Ramos (cell line): ENCODE results near the gene NXPH3.

Source experiments
- in situ Hi-C: fragments of 300-500 bp; cut with MboI; formaldehyde crosslinking; loops from one replicate; pipeline ENCODE4 v1.14.3; 2022; ENCODE audit warnings: low sequenced_read_pairs; ENCODE audit not compliant: unreplicated experiment

Gene NXPH3

DNA sequence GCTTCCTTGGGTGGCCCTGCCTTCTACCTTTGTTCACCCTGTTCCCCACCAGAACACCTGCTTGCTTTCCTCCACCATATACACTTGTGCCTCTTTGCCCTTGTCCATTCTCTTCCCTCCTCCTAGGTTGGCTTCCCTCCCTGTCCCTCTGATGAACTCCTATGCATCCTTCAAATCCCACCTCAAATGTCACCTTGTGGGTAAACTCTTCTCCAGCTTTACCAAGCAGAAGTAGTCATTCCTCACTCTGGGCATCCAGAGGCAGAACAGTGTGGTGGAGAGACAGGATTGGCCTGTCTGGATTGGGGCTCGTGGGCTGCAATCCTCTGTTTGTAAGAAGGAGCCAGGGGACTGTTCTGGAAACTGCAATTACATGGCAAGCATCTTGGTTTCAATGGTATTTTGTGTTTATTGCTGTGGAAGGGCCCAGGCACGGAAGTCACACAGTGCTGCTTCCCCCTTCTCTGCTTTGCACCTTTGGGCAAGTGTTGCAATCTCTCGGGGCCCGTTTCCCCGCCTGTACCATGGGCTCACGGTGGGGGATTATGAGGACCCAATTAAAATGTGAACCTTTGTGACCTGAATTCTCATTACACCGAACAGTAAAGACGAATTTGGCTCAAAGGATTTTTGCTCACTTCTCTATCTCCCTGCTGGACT, 21.9 kb upstream of the NXPH3 start:
- in situ Hi-C loops, result loop anchor here (5.0 to 10.0 kb wide), 2 partner anchors 117 to 149 kb away; no protein-coding TSS in a partner anchor

GRCh38 chr17:49554694-49555494, 20.8 kb upstream of the NXPH3 start:
- in situ Hi-C loops, result loop anchor here (5.0 to 10.0 kb wide), 2 partner anchors 118 to 150 kb away; no protein-coding TSS in a partner anchor

GRCh38 chr17:49555495-49556222, 20.0 kb upstream of the NXPH3 start:
- in situ Hi-C loops, result loop anchor here (10.0 kb wide), 1 partner anchor 151 kb away; no protein-coding TSS in a partner anchor

GRCh38 chr17:49556223-49556943, 19.3 kb upstream of the NXPH3 start:
- in situ Hi-C loops, result loop anchor here (10.0 kb wide), 1 partner anchor 152 kb away; no protein-coding TSS in a partner anchor

GRCh38 chr17:49557312-49558024, 18.2 kb upstream of the NXPH3 start:
- in situ Hi-C loops, result loop anchor here (10.0 kb wide), 1 partner anchor 153 kb away; no protein-coding TSS in a partner anchor

DNA sequence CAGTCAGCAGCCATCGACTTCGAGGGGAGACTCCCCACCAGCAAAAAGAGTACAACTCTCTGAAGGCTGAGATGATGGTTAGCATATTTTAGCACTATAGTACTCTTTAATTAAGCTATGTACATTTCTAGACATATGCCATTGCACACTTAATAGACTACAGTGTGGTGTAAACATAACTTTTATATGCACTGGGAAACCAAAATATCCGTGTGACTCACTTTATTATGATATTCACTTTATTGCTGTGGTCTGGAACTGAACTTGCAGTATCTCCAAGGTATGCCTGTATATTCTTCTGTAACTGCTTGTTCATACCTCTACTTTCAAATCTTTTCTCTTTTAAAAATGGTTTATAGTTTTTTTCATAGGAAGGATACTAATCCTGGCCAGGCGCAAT, 11.0 kb upstream of the NXPH3 start:
- in situ Hi-C loops, result loop anchor here (10.0 kb wide), 1 partner anchor 220 kb away; the partner anchor contains the start of gene KAT7

GRCh38 chr17:49565948-49566491, 9.7 kb upstream of the NXPH3 start:
- in situ Hi-C loops, result loop anchor here (10.0 kb wide), 1 partner anchor 219 kb away; the partner anchor contains the start of gene KAT7

DNA sequence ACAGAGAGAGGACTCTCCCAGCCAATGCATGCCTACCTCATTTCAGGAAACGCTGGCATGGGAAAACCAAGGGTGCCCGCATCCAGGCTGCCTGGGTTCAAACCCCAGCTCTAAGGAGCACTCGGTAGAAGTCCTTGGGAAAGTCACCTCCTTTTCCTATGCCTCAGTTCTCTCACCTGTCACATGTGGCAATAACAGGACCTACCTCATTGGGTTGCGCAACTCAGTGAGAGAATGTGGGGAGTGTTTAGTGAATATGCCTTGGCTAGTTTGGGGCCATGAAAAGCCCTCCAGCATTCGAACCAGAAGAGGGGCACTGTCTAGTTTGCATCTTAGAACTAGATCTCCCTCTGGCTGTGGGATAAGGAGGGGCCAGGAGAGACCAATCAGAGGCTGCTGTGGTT, 9.0 kb upstream of the NXPH3 start:
- in situ Hi-C loops, result loop anchor here (10.0 kb wide), 1 partner anchor 218 kb away; the partner anchor contains the start of gene KAT7

- in situ Hi-C loops, result loop anchor here (10.0 kb wide), 1 partner anchor 218 kb away; the partner anchor contains the start of gene KAT7
These were observed 8.6 kb upstream of the NXPH3 start for GRCh38 chr17:49567104-49567521.

DNA sequence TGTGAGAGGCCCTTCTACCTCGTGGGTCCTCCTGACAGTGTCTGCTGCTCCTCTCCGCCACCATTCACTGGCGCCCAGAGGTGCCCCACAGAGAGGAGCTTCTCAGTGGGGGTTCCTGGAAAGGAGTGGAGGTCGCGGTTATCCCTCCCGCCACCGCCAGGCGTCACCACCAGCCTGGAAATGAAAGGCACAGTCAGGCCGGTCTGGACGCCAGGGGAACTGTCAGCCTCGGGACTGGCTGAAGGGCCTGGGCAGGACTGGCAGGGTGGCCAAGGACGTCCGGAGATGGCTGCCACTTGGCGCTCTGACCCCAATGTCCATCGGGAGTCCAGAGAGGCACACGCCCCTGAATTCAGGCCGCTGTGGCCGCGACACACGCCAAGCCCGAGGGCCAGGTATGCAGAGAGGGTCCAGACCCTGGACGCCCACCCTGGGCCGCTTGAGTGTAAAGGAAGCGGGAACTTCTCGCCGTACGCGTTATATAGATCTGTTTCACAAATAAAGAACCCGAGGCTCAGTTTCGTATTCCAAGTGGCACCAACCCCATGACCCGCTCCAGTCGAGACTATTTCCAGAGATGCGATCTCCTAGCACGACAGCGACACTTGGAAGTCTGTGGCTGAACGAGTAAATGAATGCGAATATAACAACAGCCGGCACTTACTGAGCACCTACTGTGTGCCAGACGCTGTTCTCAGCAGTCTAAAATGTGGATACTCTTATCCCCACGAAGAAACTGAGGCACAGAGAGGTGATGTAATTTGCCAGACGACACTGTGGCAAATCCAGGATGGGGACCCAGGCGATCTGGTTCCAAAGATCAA, 7.6 kb upstream of the NXPH3 start:
- in situ Hi-C loops, result loop anchor here (10.0 kb wide), 1 partner anchor 217 kb away; the partner anchor contains the start of gene KAT7

- in situ Hi-C loops, result loop anchor here (10.0 kb wide), 1 partner anchor 216 kb away; the partner anchor contains the start of gene KAT7
These were observed 7.0 kb upstream of the NXPH3 start for GRCh38 chr17:49568695-49569047.

DNA sequence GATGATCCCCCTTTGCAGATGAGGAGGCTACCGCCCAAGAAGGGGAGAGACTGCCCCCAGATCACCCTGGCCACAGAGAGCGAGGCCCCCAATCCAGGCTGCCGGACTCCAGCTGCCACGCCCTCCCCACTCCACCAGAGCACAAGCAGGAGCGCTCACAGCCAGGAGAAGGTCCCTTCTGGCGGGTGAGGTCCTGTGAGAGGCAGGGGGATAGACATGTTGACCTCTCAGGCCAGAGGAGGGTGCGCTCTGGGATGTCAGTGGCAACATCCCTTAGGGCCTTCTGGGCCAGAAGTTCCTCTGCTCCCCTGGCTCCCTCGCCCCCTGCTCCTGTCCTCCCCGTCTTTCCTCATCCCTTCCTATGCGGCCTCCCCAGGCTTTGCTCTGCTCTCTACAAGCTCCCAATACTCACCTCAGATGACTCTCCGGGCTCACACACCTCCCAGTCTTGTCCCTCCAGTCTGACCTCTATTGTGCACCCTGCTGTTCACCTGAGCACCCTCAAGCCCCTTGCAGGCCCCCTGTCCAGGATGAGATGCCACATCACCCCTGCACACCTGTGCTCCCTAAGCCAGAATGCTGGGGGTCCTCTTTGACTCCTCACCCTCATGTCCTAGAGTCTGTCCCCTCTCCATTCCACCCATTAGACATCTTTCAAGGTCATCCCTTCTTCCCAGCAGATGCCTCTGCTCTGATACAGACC, 5.0 kb upstream of the NXPH3 start:
- in situ Hi-C loops, result loop anchor here (5.0 to 10.0 kb wide), 3 partner anchors 127 to 424 kb away; partner anchors contain the start of genes DLX3 and TAC4

- in situ Hi-C loops, result loop anchor here (5.0 to 10.0 kb wide), 3 partner anchors 126 to 424 kb away; partner anchors contain the start of genes DLX3 and TAC4
These were observed 4.4 kb upstream of the NXPH3 start for GRCh38 chr17:49571283-49571682.

DNA sequence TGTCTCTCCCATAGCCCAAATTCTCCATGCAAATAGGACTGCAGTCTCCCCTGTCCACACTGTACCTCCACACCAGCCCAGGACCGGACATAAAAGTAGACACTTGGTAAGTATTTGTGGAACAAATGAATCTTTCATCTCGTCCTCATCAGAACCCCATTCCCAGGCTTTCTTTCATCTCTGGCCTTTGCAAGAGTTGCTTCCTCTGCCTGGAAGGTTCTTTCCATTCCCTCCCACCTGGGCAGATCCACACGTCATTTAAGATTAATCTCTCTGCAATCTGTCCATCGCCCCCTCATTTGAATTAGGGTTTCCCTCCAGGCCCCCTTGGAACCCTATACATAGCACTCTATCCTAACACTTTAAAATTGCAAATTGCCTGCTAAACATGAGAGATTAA, 3.9 kb upstream of the NXPH3 start:
- in situ Hi-C loops, result loop anchor here (5.0 to 10.0 kb wide), 3 partner anchors 126 to 423 kb away; partner anchors contain the start of genes DLX3 and TAC4

DNA sequence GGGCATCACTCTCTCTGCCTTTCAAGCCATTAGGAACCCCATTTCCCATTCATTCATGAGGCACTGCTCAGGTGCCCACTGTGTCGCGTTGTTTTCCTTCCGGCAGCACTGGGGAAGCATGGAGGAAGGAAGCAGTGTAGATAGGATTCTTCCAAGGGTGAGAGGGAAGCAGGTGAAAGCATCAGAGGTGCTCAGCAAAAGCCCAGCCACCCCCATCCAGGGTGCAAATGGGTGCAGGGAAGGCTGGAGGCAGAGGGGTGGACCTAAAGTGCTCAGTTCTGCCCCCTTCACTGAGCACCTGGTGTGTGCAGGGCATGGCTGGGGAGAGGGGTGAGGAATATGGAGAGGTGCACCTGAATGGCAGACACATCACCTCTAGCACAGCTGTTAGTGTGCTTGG, 3.4 kb upstream of the NXPH3 start:
- in situ Hi-C loops, result loop anchor here (5.0 to 10.0 kb wide), 3 partner anchors 125 to 423 kb away; partner anchors contain the start of genes DLX3 and TAC4

DNA sequence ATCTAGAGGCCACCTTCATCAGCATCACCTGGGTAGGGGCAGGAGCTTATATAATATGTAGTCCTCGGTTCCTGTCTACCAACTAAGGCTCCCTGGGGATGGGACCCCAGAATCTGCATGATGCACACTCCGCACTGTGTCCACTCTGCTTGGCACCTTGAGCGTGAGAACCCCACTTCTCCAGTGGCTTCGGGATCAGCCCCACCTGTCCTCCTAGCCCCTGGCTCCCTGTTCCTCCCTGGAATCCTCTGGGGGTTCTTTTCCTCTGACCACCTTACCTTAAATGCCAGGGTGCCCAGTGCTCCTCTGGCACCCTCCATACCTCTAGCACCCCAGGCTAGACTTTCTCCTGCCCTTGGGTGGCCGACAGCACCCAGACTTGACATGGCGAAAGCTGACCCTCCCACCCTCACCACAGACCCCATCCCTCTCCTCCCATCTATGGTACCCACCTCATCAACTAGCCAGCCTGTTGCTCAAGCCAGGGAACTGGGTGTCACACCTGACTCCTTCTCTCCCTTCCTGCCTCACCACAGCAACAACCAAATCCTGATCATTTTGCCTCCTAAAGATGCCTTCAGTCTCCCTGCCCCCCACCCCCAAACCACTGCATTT, 2.8 kb upstream of the NXPH3 start:
- in situ Hi-C loops, result loop anchor here (5.0 to 10.0 kb wide), 3 partner anchors 124 to 422 kb away; partner anchors contain the start of genes DLX3 and TAC4
